Liver (tissue), 9 donors: Measurements from ENCODE around the gene HRH4. TPM values are rescaled to one million over a fixed set of nuclear protein-coding genes. Genes with fewer than 3 reads are reported as not detected.

Experiments used
- DNase-seq: peaks from one replicate; pipeline ENCODE4 v3.0.0-alpha.2; 2017; ENCODE audit warnings: low spot score
- H3K27ac ChIP-seq, 2 donors: one replicate each; pipeline ENCODE4 v1.7.0; 2013; ENCODE audit warnings: inconsistent platforms in 2 of 2, low read length in 2 of 2, control low read depth in 1 of 2, low read depth in 1 of 2, mild to moderate bottlenecking in 1 of 2
- H3K27me3 ChIP-seq, 4 donors: one replicate each; pipeline versions ENCODE4 v1.6.1 to v1.7.0; 2013; ENCODE audit warnings: low read length in 3 of 4, inconsistent platforms in 1 of 4, mild to moderate bottlenecking in 1 of 4, moderate library complexity in 1 of 4; ENCODE audit not compliant: control insufficient read depth in 4 of 4, insufficient read depth in 4 of 4
- H3K36me3 ChIP-seq, 4 donors: one replicate each; pipeline versions ENCODE4 v1.6.1 to v1.7.0; 2013; ENCODE audit warnings: low read length in 3 of 4, mild to moderate bottlenecking in 3 of 4, low read depth in 1 of 4, moderate library complexity in 1 of 4; ENCODE audit not compliant: control insufficient read depth in 4 of 4, insufficient read depth in 3 of 4
- H3K4me1 ChIP-seq, 4 donors: one replicate each; pipeline versions ENCODE4 v1.6.1 to v1.7.0; 2013; ENCODE audit warnings: low read length in 3 of 4, mild to moderate bottlenecking in 3 of 4, moderate library complexity in 1 of 4; ENCODE audit not compliant: control insufficient read depth in 4 of 4, insufficient read depth in 4 of 4
- H3K4me3 ChIP-seq, 3 donors: one replicate each; pipeline versions ENCODE4 v1.6.1 to v1.7.0; 2013; ENCODE audit warnings: low read length in 3 of 3, control low read depth in 1 of 3, low read depth in 1 of 3, mild to moderate bottlenecking in 1 of 3
- H3K9ac ChIP-seq, 2 donors: one replicate each; pipeline ENCODE4 v1.7.0; 2013; ENCODE audit warnings: low read length in 2 of 2, mild to moderate bottlenecking in 2 of 2, moderate library complexity in 2 of 2, control low read depth in 1 of 2, low read depth in 1 of 2
- H3K9me3 ChIP-seq, 4 donors: one replicate each; pipeline versions ENCODE4 v1.6.1 to v1.7.0; 2013; ENCODE audit warnings: low read length in 3 of 4; ENCODE audit not compliant: control insufficient read depth in 4 of 4
- ATF3 ChIP-seq: IDR thresholded peaks from 2 replicates; pipeline ENCODE4 v1.6.1; 2016; ENCODE audit warnings: antibody characterized with exemption
- CTCF ChIP-seq: fragments of 150-350 bp; IDR thresholded peaks from 2 replicates; pipeline ENCODE4 v1.5.1; 2017; ENCODE audit warnings: improper control_type of control experiment, low read depth, low read length; ENCODE audit not compliant: missing input control
- EGR1 ChIP-seq, 2 donors: IDR thresholded peaks; 2 replicates each; pipeline ENCODE4 v1.6.1; 2016 to 2018; ENCODE audit warnings: antibody characterized with exemption in 2 of 2, low read depth in 2 of 2
- FOXA2 ChIP-seq: IDR thresholded peaks from 2 replicates; pipeline ENCODE4 v1.6.1; 2016; ENCODE audit warnings: antibody characterized with exemption
- HNF4A ChIP-seq, 2 donors: conservative IDR thresholded peaks; 2 replicates each; pipeline ENCODE4 v1.6.1; 2016; ENCODE audit warnings: antibody characterized with exemption in 2 of 2, mild to moderate bottlenecking in 2 of 2
- HNF4G ChIP-seq: IDR thresholded peaks from 2 replicates; pipeline ENCODE4 v1.6.1; 2016; ENCODE audit warnings: antibody characterized with exemption
- JUND ChIP-seq, 2 donors: IDR thresholded peaks; 2 replicates each; pipeline ENCODE4 v1.6.1; 2016; ENCODE audit warnings: antibody characterized with exemption in 2 of 2
- RAD21 ChIP-seq, 2 donors: IDR thresholded peaks; 2 replicates each; pipeline ENCODE4 v1.6.1; 2016; ENCODE audit warnings: antibody characterized with exemption in 2 of 2, mild to moderate bottlenecking in 2 of 2
- RXRA ChIP-seq, 2 donors: IDR thresholded peaks; 2 replicates each; pipeline ENCODE4 v1.6.1; 2017 to 2018; ENCODE audit warnings: antibody characterized with exemption in 2 of 2, mild to moderate bottlenecking in 1 of 2
- SP1 ChIP-seq: IDR thresholded peaks from 2 replicates; pipeline ENCODE4 v1.6.1; 2018; ENCODE audit warnings: antibody characterized with exemption, mild to moderate bottlenecking
- TAF1 ChIP-seq: conservative IDR thresholded peaks from 2 replicates; pipeline ENCODE4 v1.6.1; 2016; ENCODE audit warnings: antibody characterized with exemption, mild to moderate bottlenecking
- YY1 ChIP-seq: IDR thresholded peaks from 2 replicates; pipeline ENCODE4 v1.6.1; 2016; ENCODE audit warnings: antibody characterized with exemption, mild to moderate bottlenecking
- WGBS: extraction: QIAGEN DNeasy Blood & Tissue Kit; methylation state at CpG from one replicate; pipeline ENCODE4 v1.1.7; 2013; 5-methylcytosine and 5-hydroxymethylcytosine counted together
- polyA plus RNA-seq, 2 donors: library from polyadenylated mRNA; stranded (reverse) in 1 of 2; unstranded in 1 of 2; fragments of 200-250 nt in 1 of 2; fragments of >200 nt in 1 of 2; fragmentation: Nextera tagmentation in 1 of 2; extraction: Ambion mirVana in 1 of 2; gene quantifications; one replicate each; pipeline versions ENCODE4 v1.2.1 to v1.2.3, GENCODE V29; 2013 to 2015
- total RNA-seq, 2 donors: library from RNA; depleted of rRNA; stranded (reverse); fragments of >200 nt; gene quantifications; one replicate each; pipeline ENCODE4 v1.2.3, GENCODE V29; 2014
- TF ChIP-seq, protein P1 (sequence below): IDR thresholded peaks from 2 replicates; pipeline ENCODE4 v1.6.1; 2016; ENCODE audit warnings: antibody characterized with exemption
- TF ChIP-seq, protein P2 (sequence below): IDR thresholded peaks from 2 replicates; pipeline ENCODE4 v1.6.1; 2016; ENCODE audit warnings: antibody characterized with exemption
- donor health status: healthy.
- donor health status: healthy.
- donor health status: healthy.
- donor health status: healthy.
- donor health status: healthy.

Gene HRH4
- total and polyA plus RNA-seq, 4 donors = 0.02 to 0.19 (median 0.17) TPM; not detected in 1

- DNase-seq = no peak
Observed at GRCh38 chr18:24432618-24433017, 27.8 kb upstream of the HRH4 start.

DNA sequence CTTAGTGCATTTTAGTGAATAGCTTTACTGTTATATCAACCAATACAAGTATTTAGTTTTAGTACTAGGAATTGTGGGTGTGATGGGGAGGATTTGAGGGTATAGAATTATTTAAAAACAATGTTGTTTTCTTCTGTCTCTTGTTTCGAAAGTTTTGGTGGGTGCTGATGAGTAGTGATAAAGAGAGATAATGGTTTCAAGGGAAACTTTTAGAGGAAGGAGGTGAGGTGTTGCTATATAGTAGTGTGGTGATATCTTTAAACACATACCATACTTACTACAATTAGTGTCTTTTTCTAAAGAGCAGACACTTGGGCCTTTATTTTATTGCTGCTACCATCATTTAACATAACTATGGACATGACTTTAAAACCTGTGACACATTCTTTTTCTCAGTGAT lies 23.5 kb upstream of the HRH4 start:
- H3K27me3 ChIP-seq = no peaks in the 10 kb centered on the region
- 95% methylated on average over 1 of the region's 1 CpG for WGBS
- H3K36me3 ChIP-seq = peaks cover 5 to 21% (median 13%) of the 10 kb centered on the region in 4 donors
- no peak overlapping the region for H3K9ac ChIP-seq
- no peak overlapping the region for H3K4me3 ChIP-seq
- H3K9me3 ChIP-seq = no peaks in the 10 kb centered on the region
- TF ChIP-seq, protein P1, sequence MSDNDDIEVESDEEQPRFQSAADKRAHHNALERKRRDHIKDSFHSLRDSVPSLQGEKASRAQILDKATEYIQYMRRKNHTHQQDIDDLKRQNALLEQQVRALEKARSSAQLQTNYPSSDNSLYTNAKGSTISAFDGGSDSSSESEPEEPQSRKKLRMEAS = no peak
- TF ChIP-seq CTCF = no peak
- TF ChIP-seq JUND (IDR thresholded peaks at IDR 0.05) = no peak
- TF ChIP-seq RAD21 (IDR thresholded peaks at IDR 0.05) = no peak
- no peak for TF ChIP-seq YY1
- no peak for TF ChIP-seq RXRA (IDR thresholded peaks at IDR 0.05)
- no peak for TF ChIP-seq ATF3
- TF ChIP-seq TAF1 = no peak
- TF ChIP-seq HNF4A (conservative IDR thresholded peaks at IDR 0.05) = no peak
- TF ChIP-seq HNF4G = no peak
- DNase-seq = no peak
- no peak overlapping the region for H3K27ac ChIP-seq
- no peaks in the 10 kb centered on the region for H3K4me1 ChIP-seq

More at GRCh38 chr18:24432618-24433017, 27.8 kb upstream of the HRH4 start:
- 95% methylated on average over 3 of the region's 3 CpGs for WGBS
- Histone ChIP-seq H3K9me3 (no peaks in the 10 kb centered on the region), H3K27me3 (no peaks in the 10 kb centered on the region), H3K27ac (no peak overlapping the region), H3K4me3 (no peak overlapping the region), H3K9ac (no peak overlapping the region), H3K36me3 (peaks cover 0 to 12% (median 2%) of the 10 kb centered on the region in 4 donors), H3K4me1 (peaks cover under 1 to 3% (median 1%) of the 10 kb centered on the region in 4 donors)
- TF ChIP-seq EGR1 (IDR thresholded peaks at IDR 0.05; ENCODE audit: low read depth in 2 of 2) = no peak
- no peak for TF ChIP-seq RAD21 (IDR thresholded peaks at IDR 0.05)
- no peak for TF ChIP-seq SP1
- no peak for TF ChIP-seq TAF1
- TF ChIP-seq, protein P2, sequence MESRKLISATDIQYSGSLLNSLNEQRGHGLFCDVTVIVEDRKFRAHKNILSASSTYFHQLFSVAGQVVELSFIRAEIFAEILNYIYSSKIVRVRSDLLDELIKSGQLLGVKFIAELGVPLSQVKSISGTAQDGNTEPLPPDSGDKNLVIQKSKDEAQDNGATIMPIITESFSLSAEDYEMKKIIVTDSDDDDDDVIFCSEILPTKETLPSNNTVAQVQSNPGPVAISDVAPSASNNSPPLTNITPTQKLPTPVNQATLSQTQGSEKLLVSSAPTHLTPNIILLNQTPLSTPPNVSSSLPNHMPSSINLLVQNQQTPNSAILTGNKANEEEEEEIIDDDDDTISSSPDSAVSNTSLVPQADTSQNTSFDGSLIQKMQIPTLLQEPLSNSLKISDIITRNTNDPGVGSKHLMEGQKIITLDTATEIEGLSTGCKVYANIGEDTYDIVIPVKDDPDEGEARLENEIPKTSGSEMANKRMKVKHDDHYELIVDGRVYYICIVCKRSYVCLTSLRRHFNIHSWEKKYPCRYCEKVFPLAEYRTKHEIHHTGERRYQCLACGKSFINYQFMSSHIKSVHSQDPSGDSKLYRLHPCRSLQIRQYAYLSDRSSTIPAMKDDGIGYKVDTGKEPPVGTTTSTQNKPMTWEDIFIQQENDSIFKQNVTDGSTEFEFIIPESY = no peak
- TF ChIP-seq RXRA (IDR thresholded peaks at IDR 0.05) = no peak

DNA sequence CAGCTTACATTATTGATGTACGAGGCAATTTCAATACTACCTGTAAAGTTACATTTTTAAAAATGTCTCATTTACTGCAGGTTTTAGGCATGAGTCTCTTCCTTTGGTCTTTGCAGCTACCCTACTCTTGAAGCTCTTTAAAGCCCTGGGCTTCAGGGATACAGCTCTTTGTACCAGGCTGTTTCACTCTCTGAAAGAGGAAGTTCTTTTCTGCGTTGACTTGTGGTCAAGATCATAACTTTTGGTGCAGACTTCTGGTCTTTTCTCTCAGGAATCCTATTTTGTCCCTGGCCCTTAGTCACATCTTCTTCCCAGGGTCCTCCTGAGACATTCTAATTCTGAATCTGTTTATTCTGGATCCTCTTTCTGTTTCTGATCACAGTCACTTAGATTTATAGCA lies 16.6 kb upstream of the HRH4 start:
- H3K27me3 ChIP-seq = no peaks in the 10 kb centered on the region
- DNase-seq = no peak
- H3K9ac ChIP-seq = no peak overlapping the region
- H3K4me1 ChIP-seq = no peaks in the 10 kb centered on the region
- peaks cover 9 to 53% (median 33%) of the 10 kb centered on the region in 4 donors for H3K36me3 ChIP-seq
- H3K27ac ChIP-seq = no peak overlapping the region
- TF ChIP-seq, protein P1 = no peak
- TF ChIP-seq HNF4A (conservative IDR thresholded peaks at IDR 0.05) (no peak), SP1 (no peak), ATF3 (no peak), HNF4G (no peak), FOXA2 (no peak)
- 84% methylated on average over 2 of the region's 2 CpGs for WGBS
- H3K9me3 ChIP-seq = no peaks in the 10 kb centered on the region
- no peak overlapping the region for H3K4me3 ChIP-seq
